Gastroesophageal sphincter (tissue), 3 donors: ENCODE measurements around the gene SCG3.

Experiments
- POLR2A ChIP-seq, 2 donors: fragments of 450-650 bp; IDR thresholded peaks; one replicate each; pipeline ENCODE4 v1.6.1; 2017; ENCODE audit warnings: antibody characterized with exemption in 2 of 2, mild to moderate bottlenecking in 2 of 2, moderate library complexity in 1 of 2
- POLR2AphosphoS5 ChIP-seq: sonication (generic); formaldehyde crosslinking; IDR thresholded peaks from one replicate; pipeline ENCODE4 v1.6.1; 2017; ENCODE audit warnings: antibody characterized with exemption
- TF ChIP-seq, protein P1 (sequence below), 4 experiments: fragments of 200-600 bp in 2 of 4; fragments of 450-650 bp in 2 of 4; sonication (generic) in 1 of 4; IDR thresholded peaks; one replicate each; pipeline ENCODE4 v1.5.1; 2017 to 2019; ENCODE audit warnings: antibody characterized with exemption in 4 of 4, mild to moderate bottlenecking in 2 of 4, moderate library complexity in 2 of 4

DNA sequence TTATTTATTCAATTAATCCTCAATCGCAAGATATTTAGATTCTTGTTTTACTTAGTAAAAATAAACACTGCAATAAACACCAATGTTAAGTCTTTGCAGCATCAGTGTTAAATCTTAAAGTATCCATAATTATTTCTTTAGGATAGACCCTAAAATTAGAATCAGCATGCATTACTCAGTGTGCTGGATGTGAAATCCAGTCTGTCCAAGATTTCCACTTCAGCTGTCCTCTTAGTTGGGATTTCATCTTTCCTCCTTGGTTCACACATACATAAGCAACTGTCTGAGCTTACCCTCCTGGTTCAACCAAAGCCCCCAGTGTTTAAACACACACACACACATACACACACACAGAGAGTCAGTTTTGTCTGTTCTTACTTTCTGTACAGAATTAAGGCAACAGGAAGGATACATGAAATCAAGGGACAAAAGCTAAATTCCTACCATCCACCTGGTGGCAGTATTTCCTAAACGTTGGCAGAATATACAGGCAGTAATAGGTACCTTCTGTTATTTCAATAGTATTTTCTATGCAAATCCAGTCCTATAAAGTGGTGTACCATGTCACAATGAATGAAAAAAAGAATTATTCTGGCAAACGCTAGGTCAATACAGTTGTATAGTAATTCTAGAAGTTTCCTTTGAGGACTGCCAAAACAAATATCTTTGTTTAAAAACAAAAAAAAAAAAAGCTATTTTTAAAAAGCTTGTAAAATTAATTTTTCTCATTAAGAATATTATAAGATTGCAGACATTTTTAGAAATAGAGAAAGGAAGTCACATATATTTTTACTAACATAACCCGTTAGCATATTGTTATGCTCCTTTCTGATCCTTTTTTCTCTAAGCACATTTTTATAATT, 31.4 kb upstream of the SCG3 start:
- TF ChIP-seq, protein P1, sequence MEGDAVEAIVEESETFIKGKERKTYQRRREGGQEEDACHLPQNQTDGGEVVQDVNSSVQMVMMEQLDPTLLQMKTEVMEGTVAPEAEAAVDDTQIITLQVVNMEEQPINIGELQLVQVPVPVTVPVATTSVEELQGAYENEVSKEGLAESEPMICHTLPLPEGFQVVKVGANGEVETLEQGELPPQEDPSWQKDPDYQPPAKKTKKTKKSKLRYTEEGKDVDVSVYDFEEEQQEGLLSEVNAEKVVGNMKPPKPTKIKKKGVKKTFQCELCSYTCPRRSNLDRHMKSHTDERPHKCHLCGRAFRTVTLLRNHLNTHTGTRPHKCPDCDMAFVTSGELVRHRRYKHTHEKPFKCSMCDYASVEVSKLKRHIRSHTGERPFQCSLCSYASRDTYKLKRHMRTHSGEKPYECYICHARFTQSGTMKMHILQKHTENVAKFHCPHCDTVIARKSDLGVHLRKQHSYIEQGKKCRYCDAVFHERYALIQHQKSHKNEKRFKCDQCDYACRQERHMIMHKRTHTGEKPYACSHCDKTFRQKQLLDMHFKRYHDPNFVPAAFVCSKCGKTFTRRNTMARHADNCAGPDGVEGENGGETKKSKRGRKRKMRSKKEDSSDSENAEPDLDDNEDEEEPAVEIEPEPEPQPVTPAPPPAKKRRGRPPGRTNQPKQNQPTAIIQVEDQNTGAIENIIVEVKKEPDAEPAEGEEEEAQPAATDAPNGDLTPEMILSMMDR (IDR thresholded peaks at IDR 0.05): peak; percentile 61 to 85 (median 78)
- TF ChIP-seq POLR2AphosphoS5 (no peak), POLR2A (IDR thresholded peaks at IDR 0.05) (no peak)
